ENCODE data around the gene LAMA5. TPM values are rescaled to one million over a fixed set of nuclear protein-coding genes. Genes with fewer than 3 reads are reported as not detected.
A peak's percentile ranks its signal among the peaks of the same experiment; 100 is the strongest.

LAMA5 gene
- total and polyA plus RNA-seq, 2 experiments from 2014 or later: 201 to 298 TPM

GRCh38 chr20:62272200-62272599 is 94.9 kb downstream of the LAMA5 start:
- no peaks in the 10 kb centered on the region for H3K27me3 ChIP-seq (ENCODE audit: insufficient read depth)
- no peaks in the 10 kb centered on the region for H3K79me2 ChIP-seq (replicated peaks; ENCODE audit: insufficient read depth)
- H3K27ac ChIP-seq (ENCODE audit: low read depth): no peak overlapping the region
- H3K27ac Mint-ChIP-seq: no peak overlapping the region
- H3K4me1 ChIP-seq (ENCODE audit: insufficient read depth): no peaks in the 10 kb centered on the region
- H2AFZ ChIP-seq: no peak overlapping the region
- H3F3A ChIP-seq (replicated peaks; ENCODE audit: low read depth): no peaks in the 10 kb centered on the region
- H3K4me1 Mint-ChIP-seq: peaks cover 3% of the 10 kb centered on the region; the same call in 1 of the 3 replicates
- peak; percentile 24 for DNase-seq (ENCODE audit: low spot score)
- ATAC-seq: peak; percentile 32; the same call in 1 of the 3 replicates
- H3K4me3 ChIP-seq: no peak overlapping the region
- no peaks in the 10 kb centered on the region; the same call in 1 of the 2 replicates for H4K20me1 ChIP-seq (replicated peaks; ENCODE audit: insufficient read depth)
- H3K27me3 Mint-ChIP-seq (ENCODE audit: insufficient read depth, low read depth, poor library complexity): no peaks in the 10 kb centered on the region
- TF ChIP-seq STAT1 (IDR thresholded peaks at IDR 0.05; ENCODE audit: unreplicated experiment) (no peak), ZNF114 (CRISPR knock-in tag; IDR thresholded peaks at IDR 0.05) (no peak), CTCF (conservative IDR thresholded peaks at IDR 0.05; ENCODE audit: low read depth in 2 of 2) (peak in 1 of 2 experiments; percentile 33; a peak in 3 of 4 replicates), REST (IDR thresholded peaks at IDR 0.05; ENCODE audit: unreplicated experiment) (no peak), EZH2phosphoT487 (IDR thresholded peaks at IDR 0.05; ENCODE audit: unreplicated experiment) (no peak), ZNF331 (CRISPR knock-in tag; IDR thresholded peaks at IDR 0.05; ENCODE audit: low read depth) (no peak), ETS1 (IDR thresholded peaks at IDR 0.05) (no peak), JUNB (IDR thresholded peaks at IDR 0.05; ENCODE audit: unreplicated experiment) (no peak)
- H3K4me3 Mint-ChIP-seq: no peak overlapping the region
- H3K9me2 ChIP-seq (ENCODE audit: insufficient read depth): no peaks in the 10 kb centered on the region
- peaks cover 19% of the 10 kb centered on the region for H3K36me3 Mint-ChIP-seq (ENCODE audit: low read depth)
- no peak overlapping the region for H3K4me2 ChIP-seq
- no peaks in the 10 kb centered on the region for H3K36me3 ChIP-seq (ENCODE audit: insufficient read depth)
- no peaks in the 10 kb centered on the region for H3K9me3 Mint-ChIP-seq

- DNase-seq (ENCODE audit: low spot score) (peak; percentile 25), ATAC-seq (peak; percentile 37; the same call in 1 of the 3 replicates)
- H3K9me3 Mint-ChIP-seq: peaks cover 10% of the 10 kb centered on the region; the same call in 2 of the 3 replicates
- TF ChIP-seq ETS1 (IDR thresholded peaks at IDR 0.05): no peak
- TF ChIP-seq ZNF114 (CRISPR knock-in tag; IDR thresholded peaks at IDR 0.05): no peak
- no peak for TF ChIP-seq CREB1 (CRISPR knock-in tag; IDR thresholded peaks at IDR 0.05; ENCODE audit: low read depth)
- no peak for TF ChIP-seq REST (IDR thresholded peaks at IDR 0.05; ENCODE audit: unreplicated experiment)
- no peak for TF ChIP-seq EZH2phosphoT487 (IDR thresholded peaks at IDR 0.05; ENCODE audit: unreplicated experiment)
- TF ChIP-seq NANOG (IDR thresholded peaks at IDR 0.05; ENCODE audit: borderline replicate concordance): no peak
- TF ChIP-seq STAT1 (IDR thresholded peaks at IDR 0.05; ENCODE audit: unreplicated experiment): no peak
- no peak for TF ChIP-seq ZNF331 (CRISPR knock-in tag; IDR thresholded peaks at IDR 0.05; ENCODE audit: low read depth)
- H3K4me3 Mint-ChIP-seq: no peak overlapping the region
- peaks cover 36% of the 10 kb centered on the region for H3K36me3 Mint-ChIP-seq (ENCODE audit: low read depth)
- H3K27me3 Mint-ChIP-seq (ENCODE audit: insufficient read depth, low read depth, poor library complexity): peaks cover 2% of the 10 kb centered on the region
- H3K27me3 ChIP-seq (ENCODE audit: insufficient read depth): no peaks in the 10 kb centered on the region
- H3K4me3 ChIP-seq: no peak overlapping the region
- no peaks in the 10 kb centered on the region for H3K79me2 ChIP-seq (replicated peaks; ENCODE audit: insufficient read depth)
- H3K36me3 ChIP-seq (ENCODE audit: insufficient read depth): peaks cover 11% of the 10 kb centered on the region
- no peak overlapping the region for H3K4me2 ChIP-seq
- H3K27ac Mint-ChIP-seq: 0 out of 2 replicates have a peak overlapping the region, but pooled peaks have one; percentile 0
- no peaks in the 10 kb centered on the region for H3F3A ChIP-seq (replicated peaks; ENCODE audit: low read depth)
- H2AFZ ChIP-seq: no peak overlapping the region
- no peak overlapping the region for H3K27ac ChIP-seq (ENCODE audit: low read depth)
- H3K4me1 ChIP-seq (ENCODE audit: insufficient read depth): no peaks in the 10 kb centered on the region
- peaks cover 3% of the 10 kb centered on the region; the same call in 1 of the 3 replicates for H3K4me1 Mint-ChIP-seq
- H4K20me1 ChIP-seq (replicated peaks; ENCODE audit: insufficient read depth): no peaks in the 10 kb centered on the region; the same call in 1 of the 2 replicates
- no peaks in the 10 kb centered on the region for H3K9me2 ChIP-seq (ENCODE audit: insufficient read depth)
These were observed 97.2 kb downstream of the LAMA5 start for GRCh38 chr20:62269871-62270270.

All from GM23338 (cell line).